Measurements from ENCODE around the gene MTHFD1L. TPM values are rescaled to one million over a fixed set of nuclear protein-coding genes. Genes with fewer than 3 reads are reported as not detected.

Gene MTHFD1L
- total and polyA plus RNA-seq, 2 of the 8 experiments (the other 6 are each of a cell fraction or from before 2014, with no cell fraction given): 29.2 to 105 TPM

DNA sequence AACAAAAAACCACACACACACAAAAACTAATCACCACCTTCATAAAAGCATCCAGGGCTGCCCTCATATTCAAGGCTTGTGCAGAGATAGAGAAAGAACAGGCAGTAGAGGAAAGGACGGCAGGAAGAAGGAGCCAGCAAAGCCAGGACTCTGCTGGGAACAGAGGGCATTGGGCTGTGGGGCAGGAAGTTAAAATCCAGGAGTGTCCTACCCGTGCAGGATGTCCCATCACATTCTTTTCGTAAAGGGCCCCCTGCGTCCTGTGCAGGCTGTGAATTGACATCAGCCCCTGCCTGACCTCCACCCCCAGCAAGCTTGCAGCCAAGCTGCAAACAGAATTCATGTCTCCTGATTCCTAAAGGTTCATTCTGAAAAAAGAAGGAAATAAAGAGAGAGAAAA is 277.8 kb downstream of the MTHFD1L start:
- Histone ChIP-seq H3K56ac (replicated peaks; ENCODE audit: insufficient read length, low read depth, low read length) (no peak overlapping the region), H3K4me1 (replicated peaks in 1 of 4; ENCODE audit: control insufficient read depth in 3 of 4, insufficient read depth in 4 of 4, low read length in 3 of 4) (no peaks in the 10 kb centered on the region), H4K8ac (ENCODE audit: extremely low read depth, insufficient read depth, low read length) (no peak overlapping the region), H4K91ac (replicated peaks; ENCODE audit: insufficient read length, low read length) (no peak overlapping the region), H3K27ac (ENCODE audit: low read depth, low read length) (no peak overlapping the region), H2BK15ac (ENCODE audit: low read length) (no peak overlapping the region), H3K4me3 (ENCODE audit: extremely low read depth in 1 of 4, insufficient read depth in 2 of 4, low read depth in 3 of 4, low read length in 4 of 4) (no peak overlapping the region), H2AFZ (ENCODE audit: low read length) (no peak overlapping the region), H3K23me2 (ENCODE audit: low read depth, low read length) (no peaks in the 10 kb centered on the region), H3K14ac (ENCODE audit: insufficient read length) (no peak overlapping the region), H4K5ac (ENCODE audit: insufficient read length, low read depth, low read length) (no peak overlapping the region), H3K4me2 (ENCODE audit: insufficient read depth in 1 of 2, low read depth in 2 of 2, low read length in 2 of 2) (no peak overlapping the region), H2AK5ac (ENCODE audit: low read depth, low read length) (no peak overlapping the region), H3K27me3 (replicated peaks in 1 of 4; ENCODE audit: control insufficient read depth in 3 of 4, extremely low read depth in 1 of 4, insufficient read depth in 3 of 4, low read length in 3 of 4) (no peaks in the 10 kb centered on the region), H3K9ac (replicated peaks in 1 of 4; ENCODE audit: extremely low read depth in 1 of 4, low read depth in 3 of 4, low read length in 3 of 4) (no peak overlapping the region), H2BK12ac (ENCODE audit: low read depth, low read length) (no peak overlapping the region), H3K23ac (ENCODE audit: insufficient read length) (no peak overlapping the region), H2BK20ac (ENCODE audit: low read length) (no peak overlapping the region), H3K36me3 (ENCODE audit: control insufficient read depth in 2 of 4, insufficient read depth in 4 of 4, low read length in 3 of 4) (no peaks in the 10 kb centered on the region), H3K79me1 (ENCODE audit: low read depth, low read length) (no peaks in the 10 kb centered on the region), H3K18ac (ENCODE audit: extremely low read depth, low read length) (no peak overlapping the region), H3K79me2 (ENCODE audit: control insufficient read depth in 1 of 2, insufficient read depth in 2 of 2, low read length in 2 of 2) (no peaks in the 10 kb centered on the region), H3K9me3 (ENCODE audit: insufficient read depth in 2 of 2, low read depth in 1 of 2, low read length in 1 of 2) (no peaks in the 10 kb centered on the region), H2BK120ac (replicated peaks; ENCODE audit: low read depth, low read length) (no peak overlapping the region), H3K4ac (replicated peaks; ENCODE audit: insufficient read length, low read depth, low read length) (no peak overlapping the region), H4K20me1 (replicated peaks in 1 of 2; ENCODE audit: control insufficient read depth in 1 of 2, insufficient read depth in 2 of 2, low read length in 2 of 2) (no peaks in the 10 kb centered on the region), H2BK5ac (ENCODE audit: low read depth, low read length) (no peak overlapping the region)
- no peak for DNase-seq (ENCODE audit: low read depth in 1 of 2, low spot score in 2 of 2)
- 71% methylated on average over 4 of the region's 4 CpGs; no CpG with 5 or more reads in 1 of the 2 experiments for WGBS, 2 experiments (ENCODE audit: extremely low coverage in 1 of 2, insufficient coverage in 1 of 2, insufficient read length in 1 of 2, insufficient replicate concordance in 2 of 2, low coverage in 1 of 2, low lambda C conversion rate in 2 of 2, missing lambda C conversion rate in 1 of 2)
- CTCF ChIA-PET (ENCODE audit: partially characterized antibody): interaction anchor here (1.6 kb wide), 1 partner anchor 26 kb away, joined by 5 read pairs; no protein-coding TSS in a partner anchor
- POLR2A ChIA-PET (ENCODE audit: partially characterized antibody): no interaction called here
- no peak for FAIRE-seq
- TF ChIP-seq, protein P1, sequence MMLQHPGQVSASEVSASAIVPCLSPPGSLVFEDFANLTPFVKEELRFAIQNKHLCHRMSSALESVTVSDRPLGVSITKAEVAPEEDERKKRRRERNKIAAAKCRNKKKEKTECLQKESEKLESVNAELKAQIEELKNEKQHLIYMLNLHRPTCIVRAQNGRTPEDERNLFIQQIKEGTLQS (IDR thresholded peaks at IDR 0.05; ENCODE audit: insufficient read depth, low read depth, low read length): no peak
- TF ChIP-seq, protein P2, sequence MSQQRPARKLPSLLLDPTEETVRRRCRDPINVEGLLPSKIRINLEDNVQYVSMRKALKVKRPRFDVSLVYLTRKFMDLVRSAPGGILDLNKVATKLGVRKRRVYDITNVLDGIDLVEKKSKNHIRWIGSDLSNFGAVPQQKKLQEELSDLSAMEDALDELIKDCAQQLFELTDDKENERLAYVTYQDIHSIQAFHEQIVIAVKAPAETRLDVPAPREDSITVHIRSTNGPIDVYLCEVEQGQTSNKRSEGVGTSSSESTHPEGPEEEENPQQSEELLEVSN (IDR thresholded peaks at IDR 0.05): no peak
- TF ChIP-seq NRF1 (IDR thresholded peaks at IDR 0.05; ENCODE audit: low read depth, low read length) (no peak), TEAD4 (IDR thresholded peaks at IDR 0.05; ENCODE audit: low read depth, low read length) (no peak), SP1 (IDR thresholded peaks at IDR 0.05; ENCODE audit: low read depth, low read length) (no peak), SIN3A (conservative IDR thresholded peaks at IDR 0.05 in 1 of 2, IDR thresholded peaks at IDR 0.05 in 1 of 2; ENCODE audit: low read depth in 1 of 2, low read length in 2 of 2) (no peak), CBX5 (IDR thresholded peaks at IDR 0.05; ENCODE audit: low read depth, low read length) (no peak), KDM5A (IDR thresholded peaks at IDR 0.05; ENCODE audit: low read length) (no peak), CTBP2 (IDR thresholded peaks at IDR 0.05; ENCODE audit: borderline replicate concordance, insufficient read depth, insufficient read length, low read length) (no peak), CREB1 (IDR thresholded peaks at IDR 0.05) (no peak), POLR2AphosphoS5 (IDR thresholded peaks at IDR 0.05; ENCODE audit: low read depth, low read length) (no peak)
- TF ChIP-seq, protein P3, sequence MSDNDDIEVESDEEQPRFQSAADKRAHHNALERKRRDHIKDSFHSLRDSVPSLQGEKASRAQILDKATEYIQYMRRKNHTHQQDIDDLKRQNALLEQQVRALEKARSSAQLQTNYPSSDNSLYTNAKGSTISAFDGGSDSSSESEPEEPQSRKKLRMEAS (IDR thresholded peaks at IDR 0.05): no peak

All from H1 (cell line).